ENCODE results near the gene GPN1. TPM values are rescaled to one million over a fixed set of nuclear protein-coding genes. Genes with fewer than 3 reads are reported as not detected.

The GPN1 gene
- total RNA-seq, 1 experiment from 2014 or later: 35.9 TPM

GRCh38 chr2:27638037-27638637 lies 9.3 kb downstream of the GPN1 start:
- peaks cover 48% of the 10 kb centered on the region for H3K36me3 Mint-ChIP-seq
- ATAC-seq: no peak
- H3K4me3 Mint-ChIP-seq: no peak overlapping the region
- CTCF ChIA-PET: no interaction called here
- DNase-seq (ENCODE audit: low spot score): no peak
- POLR2A ChIA-PET: no interaction called here
- TF ChIP-seq ZNF423 (CRISPR knock-in tag; IDR thresholded peaks at IDR 0.05) (no peak), CBFB (CRISPR knock-in tag; IDR thresholded peaks at IDR 0.05; ENCODE audit: low read depth) (no peak), JUN (CRISPR knock-in tag; IDR thresholded peaks at IDR 0.05) (no peak), NFE2L1 (CRISPR knock-in tag; IDR thresholded peaks at IDR 0.05) (no peak), E2F4 (CRISPR knock-in tag; IDR thresholded peaks at IDR 0.05; ENCODE audit: borderline replicate concordance, low read depth) (no peak), E2F5 (CRISPR knock-in tag; IDR thresholded peaks at IDR 0.05) (no peak)
- no peaks in the 10 kb centered on the region for H3K9me3 Mint-ChIP-seq
- no peak overlapping the region for H3K27ac Mint-ChIP-seq
- H3K27me3 Mint-ChIP-seq (ENCODE audit: low read depth): no peaks in the 10 kb centered on the region
- no peaks in the 10 kb centered on the region for H3K4me1 Mint-ChIP-seq

GRCh38 chr2:27638709-27639108 lies 9.9 kb downstream of the GPN1 start:
- H3K9me3 Mint-ChIP-seq: no peaks in the 10 kb centered on the region
- H3K27me3 Mint-ChIP-seq (ENCODE audit: low read depth): no peaks in the 10 kb centered on the region
- no peak overlapping the region for H3K27ac Mint-ChIP-seq
- TF ChIP-seq ZNF425 (CRISPR knock-in tag; conservative IDR thresholded peaks at IDR 0.05): no peak
- TF ChIP-seq ZNF317 (CRISPR knock-in tag; IDR thresholded peaks at IDR 0.05; ENCODE audit: borderline replicate concordance, low read depth): no peak
- TF ChIP-seq ZNF671 (CRISPR knock-in tag; IDR thresholded peaks at IDR 0.05): no peak
- TF ChIP-seq GTF2I (CRISPR knock-in tag; conservative IDR thresholded peaks at IDR 0.05): no peak
- TF ChIP-seq PRDM15 (CRISPR knock-in tag; IDR thresholded peaks at IDR 0.05): no peak
- TF ChIP-seq FOXP1 (CRISPR knock-in tag; IDR thresholded peaks at IDR 0.05; ENCODE audit: borderline replicate concordance): no peak
- no peak for TF ChIP-seq USF1 (CRISPR knock-in tag; IDR thresholded peaks at IDR 0.05)
- ATAC-seq (no peak), DNase-seq (ENCODE audit: low spot score) (no peak)
- ChIA-PET POLR2A (no interaction called here), CTCF (no interaction called here)
- peaks cover 49% of the 10 kb centered on the region for H3K36me3 Mint-ChIP-seq
- no peak overlapping the region for H3K4me3 Mint-ChIP-seq
- H3K4me1 Mint-ChIP-seq: no peaks in the 10 kb centered on the region
